BJ (cell line): ENCODE results near the gene GBGT1. TPM values are rescaled to one million over a fixed set of nuclear protein-coding genes. Genes with fewer than 3 reads are reported as not detected.

Source experiments
- CTCF ChIA-PET: fragments of 350-600 bp; formaldehyde crosslinking; extraction: SDS; loops from one replicate; lab custom pipeline; 2021; ENCODE audit warnings: antibody characterized with exemption, inconsistent platforms; lab: Yijun Ruan, JAX
- POLR2A ChIA-PET: fragments of 300-600 bp; sonication (Branson Sonifier 250); formaldehyde crosslinking; extraction: SDS; loops from one replicate; lab custom pipeline; 2021; ENCODE audit warnings: antibody characterized with exemption; lab: Charles Lee
- DNase-seq: peaks from one replicate; pipeline ENCODE4 v3.0.0-alpha.2; 2011; ENCODE audit warnings: low read depth
- H3K27me3 ChIP-seq: 2 replicates; pipeline ENCODE4 v1.6.0; 2011; ENCODE audit warnings: low read length; ENCODE audit not compliant: control insufficient read depth, insufficient read depth
- H3K36me3 ChIP-seq: 2 replicates; pipeline ENCODE4 v1.5.1; 2011; ENCODE audit warnings: low read length; ENCODE audit not compliant: control insufficient read depth, insufficient read depth
- H3K4me3 ChIP-seq: 2 replicates; pipeline ENCODE4 v1.5.1; 2011; ENCODE audit warnings: low read depth, mild to moderate bottlenecking, control low read depth, low read length
- CTCF ChIP-seq: IDR thresholded peaks from 2 replicates; pipeline ENCODE4 v1.5.1; 2011; ENCODE audit warnings: low read depth, mild to moderate bottlenecking, control low read depth, inconsistent platforms, low read length, moderate library complexity; ENCODE audit not compliant: insufficient read depth
- polyA plus RNA-seq: library from polyadenylated mRNA; depleted of rRNA; stranded (reverse); fragments of >200 nt; gene quantifications from 2 replicates; pipeline ENCODE4 v1.2.3, GENCODE V29; 2011

GBGT1 gene
- polyA plus RNA-seq, 1 experiment: 10.3 TPM

- Histone ChIP-seq H3K36me3 (no peaks in the 10 kb centered on the region; the same call in 1 of the 2 replicates), H3K4me3 (no peak overlapping the region), H3K27me3 (no peaks in the 10 kb centered on the region)
- TF ChIP-seq CTCF: no peak
- CTCF ChIA-PET: interaction anchor here (0.7 to 11.8 kb wide), 13 partner anchors 9 to 297 kb away, joined by 3 to 505 read pairs (median 17); partner anchors contain the start of genes GTF3C5 and RALGDS
- POLR2A ChIA-PET: no interaction called here
- no peak for DNase-seq
Observed at GRCh38 chr9:133142684-133143622, 20.8 kb downstream of the GBGT1 start.

- POLR2A ChIA-PET: no interaction called here
- CTCF ChIA-PET: interaction anchor here (0.9 to 11.8 kb wide), 3 partner anchors 31 to 93 kb away, joined by 3 to 505 read pairs (median 21); partner anchors contain the start of gene RALGDS
- no peak for DNase-seq
- Histone ChIP-seq H3K4me3 (no peak overlapping the region), H3K27me3 (no peaks in the 10 kb centered on the region), H3K36me3 (no peaks in the 10 kb centered on the region; the same call in none of the 2 replicates)
- no peak for TF ChIP-seq CTCF
Observed at GRCh38 chr9:133141833-133142595, 21.7 kb downstream of the GBGT1 start.

- CTCF ChIA-PET: no interaction called here
- TF ChIP-seq CTCF: no peak
- DNase-seq: no peak
- no peak overlapping the region for H3K4me3 ChIP-seq
- POLR2A ChIA-PET: no interaction called here
- no peaks in the 10 kb centered on the region for H3K27me3 ChIP-seq
- H3K36me3 ChIP-seq: no peaks in the 10 kb centered on the region; the same call in none of the 2 replicates
Observed at GRCh38 chr9:133140606-133141005, 23.1 kb downstream of the GBGT1 start.

GRCh38 chr9:133140174-133140505 lies 23.6 kb downstream of the GBGT1 start:
- POLR2A ChIA-PET: no interaction called here
- TF ChIP-seq CTCF: no peak
- no peak for DNase-seq
- Histone ChIP-seq H3K27me3 (no peaks in the 10 kb centered on the region), H3K36me3 (no peaks in the 10 kb centered on the region; the same call in none of the 2 replicates), H3K4me3 (no peak overlapping the region)
- CTCF ChIA-PET: no interaction called here
